Smooth muscle cell (in vitro differentiated cells): ENCODE data around the gene SNRK. TPM values are rescaled to one million over a fixed set of nuclear protein-coding genes. Genes with fewer than 3 reads are reported as not detected.

Experiments used
- DNase-seq: peaks from one replicate; lab custom pipeline; 2025; ENCODE audit not compliant: unreplicated experiment; lab: John Stamatoyannopoulos, UW
- H2AFZ ChIP-seq: fragments of 200-600 bp; sonication (generic); 2 replicates; pipeline ENCODE4 v1.6.0; 2016; ENCODE audit warnings: antibody characterized with exemption, low read depth, mild to moderate bottlenecking
- H3F3A ChIP-seq: fragments of 200-600 bp; sonication (generic); 2 replicates; pipeline ENCODE4 v1.6.0; 2017; ENCODE audit warnings: antibody characterized with exemption, low read depth
- H3K27ac ChIP-seq: fragments of 200-600 bp; sonication (generic); 2 replicates; pipeline ENCODE4 v1.5.1; 2016; ENCODE audit warnings: low read depth, mild to moderate bottlenecking
- H3K27me3 ChIP-seq: fragments of 200-600 bp; sonication (generic); 2 replicates; pipeline ENCODE4 v1.6.1; 2016; ENCODE audit warnings: low read depth, mild to moderate bottlenecking
- H3K36me3 ChIP-seq: fragments of 200-600 bp; sonication (generic); 2 replicates; pipeline ENCODE4 v1.5.1; 2016; ENCODE audit warnings: low read depth
- H3K4me1 ChIP-seq: fragments of 200-600 bp; sonication (generic); 2 replicates; pipeline ENCODE4 v1.5.1; 2016; ENCODE audit warnings: low read depth
- H3K4me2 ChIP-seq: fragments of 200-600 bp; sonication (generic); 2 replicates; pipeline ENCODE4 v1.6.0; 2016; ENCODE audit warnings: mild to moderate bottlenecking
- H3K4me3 ChIP-seq: fragments of 200-600 bp; sonication (generic); 2 replicates; pipeline ENCODE4 v1.5.1; 2016; ENCODE audit warnings: mild to moderate bottlenecking
- H3K79me2 ChIP-seq: fragments of 200-600 bp; sonication (generic); 2 replicates; pipeline ENCODE4 v1.6.0; 2016; ENCODE audit warnings: low read depth, mild to moderate bottlenecking
- H3K9ac ChIP-seq: fragments of 200-600 bp; sonication (generic); 2 replicates; pipeline ENCODE4 v1.6.0; 2016; ENCODE audit warnings: low read depth
- H3K9me3 ChIP-seq: fragments of 200-600 bp; sonication (generic); replicated peaks from 2 replicates; pipeline ENCODE4 v1.5.1; 2016; ENCODE audit warnings: low read depth
- H4K20me1 ChIP-seq: fragments of 200-600 bp; sonication (generic); 2 replicates; pipeline ENCODE4 v1.6.0; 2016; ENCODE audit warnings: low read depth
- WGBS: methylation state at CpG from one replicate; pipeline ENCODE4 v1.1.7; 2016; ENCODE audit warnings: low lambda C conversion rate; 5-methylcytosine and 5-hydroxymethylcytosine counted together
- polyA plus RNA-seq: library from polyadenylated mRNA; unstranded; fragments of >200 nt; fragmentation: Nextera tagmentation; extraction: Ambion mirVana; gene quantifications from 2 replicates; pipeline ENCODE4 v1.2.1, GENCODE V29; 2016
- total RNA-seq: library from RNA; depleted of rRNA; stranded (reverse); fragments of >200 nt; gene quantifications from 2 replicates; pipeline ENCODE4 v1.2.3, GENCODE V29; 2014
- TF ChIP-seq, protein P1 (sequence below): fragments of 200-600 bp; sonication (generic); IDR thresholded peaks from 2 replicates; pipeline ENCODE4 v1.5.1; 2017; ENCODE audit warnings: borderline replicate concordance, mild to moderate bottlenecking, antibody characterized with exemption; ENCODE audit not compliant: insufficient read depth, poor library complexity, severe bottlenecking

SNRK gene
- total and polyA plus RNA-seq, 2 experiments from 2014 or later: 6.3 to 14.2 TPM

DNA sequence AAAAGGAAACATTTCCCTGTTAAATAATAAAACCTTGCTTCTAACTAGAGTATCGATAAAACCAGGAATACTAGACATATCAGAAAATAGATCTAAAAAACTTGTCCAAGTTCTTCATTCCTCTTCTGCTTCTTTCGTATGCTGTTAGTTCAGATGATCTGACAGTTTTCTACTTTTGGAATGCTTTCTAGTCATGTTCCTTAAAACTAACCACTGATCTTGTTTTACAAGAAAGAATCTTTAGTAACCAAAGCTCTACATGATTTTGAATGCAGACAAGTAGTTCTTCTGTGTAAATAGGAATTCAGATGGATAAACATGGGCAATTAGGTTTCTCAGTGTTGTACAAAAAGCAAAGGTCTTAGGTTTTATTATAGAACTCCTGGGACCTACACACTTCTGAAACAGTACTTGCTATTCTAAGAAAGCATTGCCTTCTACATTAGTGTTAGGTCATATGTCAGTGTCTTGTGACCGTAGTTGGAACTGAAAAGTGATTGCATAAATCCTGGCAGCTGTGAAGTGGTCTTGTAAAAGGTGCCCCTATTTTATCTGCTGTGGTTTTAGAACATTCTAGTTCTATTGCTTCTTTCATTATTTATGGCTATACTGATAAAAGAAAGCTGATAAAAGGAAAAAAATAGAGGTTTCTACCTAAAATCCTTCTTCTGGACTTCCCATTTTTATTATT is 40.7 kb downstream of the SNRK start:
- Histone ChIP-seq H3K9me3 (no peaks in the 10 kb centered on the region), H3K9ac (no peak overlapping the region), H4K20me1 (peaks cover 76% of the 10 kb centered on the region), H3K27me3 (no peaks in the 10 kb centered on the region), H3K27ac (no peak overlapping the region), H2AFZ (no peak overlapping the region), H3F3A (no peaks in the 10 kb centered on the region), H3K79me2 (peaks cover 25% of the 10 kb centered on the region), H3K4me3 (no peak overlapping the region), H3K4me2 (no peak overlapping the region), H3K4me1 (no peaks in the 10 kb centered on the region), H3K36me3 (no peaks in the 10 kb centered on the region)
- TF ChIP-seq, protein P1, sequence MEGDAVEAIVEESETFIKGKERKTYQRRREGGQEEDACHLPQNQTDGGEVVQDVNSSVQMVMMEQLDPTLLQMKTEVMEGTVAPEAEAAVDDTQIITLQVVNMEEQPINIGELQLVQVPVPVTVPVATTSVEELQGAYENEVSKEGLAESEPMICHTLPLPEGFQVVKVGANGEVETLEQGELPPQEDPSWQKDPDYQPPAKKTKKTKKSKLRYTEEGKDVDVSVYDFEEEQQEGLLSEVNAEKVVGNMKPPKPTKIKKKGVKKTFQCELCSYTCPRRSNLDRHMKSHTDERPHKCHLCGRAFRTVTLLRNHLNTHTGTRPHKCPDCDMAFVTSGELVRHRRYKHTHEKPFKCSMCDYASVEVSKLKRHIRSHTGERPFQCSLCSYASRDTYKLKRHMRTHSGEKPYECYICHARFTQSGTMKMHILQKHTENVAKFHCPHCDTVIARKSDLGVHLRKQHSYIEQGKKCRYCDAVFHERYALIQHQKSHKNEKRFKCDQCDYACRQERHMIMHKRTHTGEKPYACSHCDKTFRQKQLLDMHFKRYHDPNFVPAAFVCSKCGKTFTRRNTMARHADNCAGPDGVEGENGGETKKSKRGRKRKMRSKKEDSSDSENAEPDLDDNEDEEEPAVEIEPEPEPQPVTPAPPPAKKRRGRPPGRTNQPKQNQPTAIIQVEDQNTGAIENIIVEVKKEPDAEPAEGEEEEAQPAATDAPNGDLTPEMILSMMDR: no peak
- DNase-seq: no peak
- 67% methylated on average over 3 of the region's 3 CpGs for WGBS

DNA sequence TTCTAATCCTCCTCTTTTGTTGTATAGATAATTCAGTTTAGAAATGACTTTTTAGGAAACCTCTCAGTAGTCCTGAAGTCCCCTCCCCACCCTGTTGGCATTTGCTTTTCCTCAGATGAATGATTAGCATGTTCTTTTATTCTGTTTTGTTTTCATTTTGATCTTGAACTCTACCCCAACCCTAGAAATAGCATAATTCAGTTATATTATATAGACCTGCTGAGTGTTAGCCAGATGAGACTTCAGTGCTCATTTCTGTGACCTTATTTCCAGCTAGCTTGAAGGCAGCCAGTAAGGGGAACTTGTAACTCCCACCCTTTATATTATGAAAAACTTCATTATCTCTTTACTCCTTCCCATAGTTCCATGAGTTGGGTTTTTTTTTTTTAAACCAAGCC is 41.2 kb downstream of the SNRK start:
- H2AFZ ChIP-seq: no peak overlapping the region
- peaks cover 25% of the 10 kb centered on the region for H3K79me2 ChIP-seq
- no peaks in the 10 kb centered on the region for H3F3A ChIP-seq
- H3K4me3 ChIP-seq: no peak overlapping the region
- no peaks in the 10 kb centered on the region for H3K27me3 ChIP-seq
- H3K4me1 ChIP-seq: no peaks in the 10 kb centered on the region
- no peaks in the 10 kb centered on the region for H3K9me3 ChIP-seq
- no peak overlapping the region for H3K27ac ChIP-seq
- DNase-seq: no peak
- H3K9ac ChIP-seq: no peak overlapping the region
- H3K4me2 ChIP-seq: no peak overlapping the region
- TF ChIP-seq, protein P1: no peak
- peaks cover 76% of the 10 kb centered on the region for H4K20me1 ChIP-seq
- no peaks in the 10 kb centered on the region for H3K36me3 ChIP-seq

- H3F3A ChIP-seq: no peaks in the 10 kb centered on the region
- H3K9me3 ChIP-seq: no peaks in the 10 kb centered on the region
- H3K36me3 ChIP-seq: no peaks in the 10 kb centered on the region
- H3K27ac ChIP-seq: no peak overlapping the region
- H4K20me1 ChIP-seq: peaks cover 74% of the 10 kb centered on the region
- TF ChIP-seq, protein P1: no peak
- H3K4me2 ChIP-seq: no peak overlapping the region
- no peak for DNase-seq
- no peaks in the 10 kb centered on the region for H3K4me1 ChIP-seq
- H3K27me3 ChIP-seq: no peaks in the 10 kb centered on the region
- peaks cover 24% of the 10 kb centered on the region for H3K79me2 ChIP-seq
- H3K9ac ChIP-seq: no peak overlapping the region
- no peak overlapping the region for H2AFZ ChIP-seq
- H3K4me3 ChIP-seq: no peak overlapping the region
Measured at GRCh38 chr3:43328653-43329052, 42.3 kb downstream of the SNRK start.

DNA sequence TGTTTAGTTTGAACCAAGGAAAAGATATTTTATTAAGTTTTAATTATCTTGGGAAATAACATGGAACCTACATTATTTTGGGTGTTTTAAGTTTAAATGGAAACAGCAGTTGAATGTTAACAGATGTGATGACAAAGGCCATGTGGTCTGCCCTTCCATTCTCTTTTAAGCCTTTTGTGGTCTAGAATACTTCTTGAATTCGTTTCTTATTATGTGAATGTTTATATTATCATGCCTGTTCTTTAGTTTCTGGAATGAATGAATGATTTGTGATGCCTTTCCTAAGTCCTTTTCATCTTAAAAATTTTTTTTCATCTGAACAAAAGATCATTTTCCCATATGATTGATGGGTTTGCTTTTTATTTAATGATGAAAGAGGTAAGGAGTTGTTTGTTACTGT is 44.6 kb downstream of the SNRK start:
- H3K4me2 ChIP-seq: no peak overlapping the region
- no peak overlapping the region for H3K27ac ChIP-seq
- H3F3A ChIP-seq: no peaks in the 10 kb centered on the region
- peaks cover 15% of the 10 kb centered on the region for H3K9me3 ChIP-seq
- no peaks in the 10 kb centered on the region for H3K4me1 ChIP-seq
- DNase-seq: no peak
- peaks cover 22% of the 10 kb centered on the region for H3K79me2 ChIP-seq
- H2AFZ ChIP-seq: no peak overlapping the region
- TF ChIP-seq, protein P1: no peak
- 67% methylated on average over 1 of the region's 1 CpG for WGBS
- peaks cover 15% of the 10 kb centered on the region for H3K36me3 ChIP-seq
- peaks cover 55% of the 10 kb centered on the region for H4K20me1 ChIP-seq
- no peaks in the 10 kb centered on the region for H3K27me3 ChIP-seq
- H3K9ac ChIP-seq: no peak overlapping the region
- no peak overlapping the region for H3K4me3 ChIP-seq
